GM12891 (cell line): ENCODE measurements around the gene LOXL4.

Experiments used
- POLR2A ChIP-seq: IDR thresholded peaks from 2 replicates; pipeline ENCODE4 v1.6.1; 2011; ENCODE audit warnings: low read depth, low read length, control low read depth
- POLR2AphosphoS5 ChIP-seq: IDR thresholded peaks from 2 replicates; pipeline ENCODE4 v1.6.1; 2011; ENCODE audit warnings: low read depth, low read length, control low read depth

GRCh38 chr10:98201760-98202159 lies 66.2 kb downstream of the LOXL4 start:
- TF ChIP-seq POLR2AphosphoS5 (no peak), POLR2A (no peak)
